Sigmoid colon (tissue), 7 donors: ENCODE results near the gene PHKB. TPM values are rescaled to one million over a fixed set of nuclear protein-coding genes. Genes with fewer than 3 reads are reported as not detected.

Experiments
- DNase-seq: peaks from one replicate; pipeline ENCODE4 v3.0.0-alpha.2; 2019
- H3K27ac ChIP-seq, 4 donors: fragments of 200-600 bp; sonication (generic); one replicate each; pipeline ENCODE4 v1.5.1; 2016 to 2019; ENCODE audit warnings: mild to moderate bottlenecking in 1 of 4
- H3K27me3 ChIP-seq, 3 donors: fragments of 200-600 bp; sonication (generic); one replicate each; pipeline ENCODE4 v1.5.1; 2019; ENCODE audit warnings: mild to moderate bottlenecking in 1 of 3
- H3K36me3 ChIP-seq, 4 donors: fragments of 200-600 bp; sonication (generic); one replicate each; pipeline ENCODE4 v1.5.1; 2016 to 2019
- H3K4me1 ChIP-seq, 4 donors: fragments of 200-600 bp; sonication (generic); one replicate each; pipeline ENCODE4 v1.5.1; 2017 to 2019
- H3K4me3 ChIP-seq, 4 donors: fragments of 200-600 bp; sonication (generic); one replicate each; pipeline ENCODE4 v1.5.1; 2017 to 2019; ENCODE audit warnings: mild to moderate bottlenecking in 2 of 4, moderate library complexity in 1 of 4
- H3K9me3 ChIP-seq, 4 donors: fragments of 200-600 bp in 3 of 4; sonication (generic) in 3 of 4; one replicate each; pipeline versions ENCODE4 v1.5.1 to v1.6.1; 2013 to 2019
- CTCF ChIP-seq, 4 experiments: fragments of 450-650 bp in 3 of 4; fragments of 200-600 bp in 1 of 4; IDR thresholded peaks; one replicate each; pipeline ENCODE4 v1.5.1; 2016 to 2019; ENCODE audit warnings: antibody characterized with exemption in 4 of 4, mild to moderate bottlenecking in 3 of 4, moderate library complexity in 2 of 4
- EP300 ChIP-seq, 4 donors: sonication (generic); formaldehyde crosslinking; IDR thresholded peaks; one replicate each; pipeline ENCODE4 v1.6.1; 2017; ENCODE audit warnings: antibody characterized with exemption in 4 of 4
- POLR2A ChIP-seq, 2 donors: fragments of 450-650 bp; IDR thresholded peaks; one replicate each; pipeline ENCODE4 v1.6.1; 2016; ENCODE audit warnings: antibody characterized with exemption in 2 of 2, mild to moderate bottlenecking in 2 of 2, moderate library complexity in 2 of 2
- POLR2AphosphoS5 ChIP-seq, 4 donors: sonication (generic); formaldehyde crosslinking; IDR thresholded peaks; one replicate each; pipeline ENCODE4 v1.6.1; 2017; ENCODE audit warnings: antibody characterized with exemption in 4 of 4
- WGBS, 2 donors: extraction: QIAGEN DNeasy Blood & Tissue Kit; methylation state at CpG; one replicate each; pipeline ENCODE4 v1.1.7; 2013; 5-methylcytosine and 5-hydroxymethylcytosine counted together
- intact Hi-C: fragments of 100-400 bp; cut with DNase I; formaldehyde crosslinking; loops from one replicate; pipeline ENCODE4 v1.15.1; 2023
- polyA plus RNA-seq, 3 donors: library from polyadenylated mRNA; stranded (reverse); fragments of 200-250 nt; gene quantifications; one replicate each; pipeline ENCODE4 v1.2.3, GENCODE V29; 2013
- total RNA-seq, 4 donors: library from RNA; depleted of rRNA; stranded (reverse); fragments of >200 nt; gene quantifications; one replicate each; pipeline ENCODE4 v1.1.0, GENCODE V29; 2016
- donor health status: healthy with polysubstance abuse.
- donor health status: Bipolar disorder and iron deficiency.
- donor health status: healthy.

The PHKB gene
- total and polyA plus RNA-seq, 7 donors = 24.6 to 95.6 (median 60.5) TPM

- Histone ChIP-seq H3K9me3 (no peaks in the 10 kb centered on the region), H3K36me3 (peaks cover 4 to 66% (median 17%) of the 10 kb centered on the region in 4 donors), H3K27me3 (no peaks in the 10 kb centered on the region), H3K4me3 (no peak overlapping the region), H3K27ac (no peak overlapping the region), H3K4me1 (no peaks in the 10 kb centered on the region)
- no peak for DNase-seq
- intact Hi-C loops = no loop called here
- TF ChIP-seq CTCF (IDR thresholded peaks at IDR 0.05) = no peak
- TF ChIP-seq POLR2AphosphoS5 (IDR thresholded peaks at IDR 0.05) = no peak
- TF ChIP-seq EP300 (IDR thresholded peaks at IDR 0.05) = no peak
- TF ChIP-seq POLR2A (IDR thresholded peaks at IDR 0.05) = no peak
- 94 to 95% methylated on average over 3 of the region's 3 CpGs for WGBS, 2 donors
Measured at GRCh38 chr16:47657032-47657431, 195.9 kb downstream of the PHKB start.

GRCh38 chr16:47657977-47658376 is 196.8 kb downstream of the PHKB start:
- no peak for DNase-seq
- no peak for TF ChIP-seq CTCF (IDR thresholded peaks at IDR 0.05)
- Histone ChIP-seq H3K9me3 (no peaks in the 10 kb centered on the region), H3K36me3 (peaks cover 4 to 61% (median 18%) of the 10 kb centered on the region in 4 donors), H3K4me1 (no peaks in the 10 kb centered on the region), H3K4me3 (no peak overlapping the region), H3K27me3 (no peaks in the 10 kb centered on the region), H3K27ac (no peak overlapping the region)
- intact Hi-C loops = no loop called here
- WGBS, 2 donors = 90 to 96% methylated on average over 1 of the region's 1 CpG

GRCh38 chr16:47660540-47660939 is 199.4 kb downstream of the PHKB start:
- DNase-seq = no peak
- no peaks in the 10 kb centered on the region for H3K27me3 ChIP-seq
- no peak overlapping the region for H3K27ac ChIP-seq
- H3K4me3 ChIP-seq = no peak overlapping the region
- H3K9me3 ChIP-seq = no peaks in the 10 kb centered on the region
- no peak for TF ChIP-seq POLR2AphosphoS5 (IDR thresholded peaks at IDR 0.05)
- TF ChIP-seq POLR2A (IDR thresholded peaks at IDR 0.05) = no peak
- TF ChIP-seq CTCF (IDR thresholded peaks at IDR 0.05) = no peak
- TF ChIP-seq EP300 (IDR thresholded peaks at IDR 0.05) = no peak
- intact Hi-C loops = no loop called here
- 93 to 95% methylated on average over 4 of the region's 4 CpGs for WGBS, 2 donors
- H3K4me1 ChIP-seq = no peaks in the 10 kb centered on the region
- peaks cover 4 to 56% (median 16%) of the 10 kb centered on the region in 4 donors for H3K36me3 ChIP-seq

GRCh38 chr16:47664653-47665325 is 203.7 kb downstream of the PHKB start:
- peaks cover 4 to 71% (median 16%) of the 10 kb centered on the region in 4 donors for H3K36me3 ChIP-seq
- 27 to 64% methylated on average over 4 of the region's 4 CpGs for WGBS, 2 donors
- TF ChIP-seq EP300 (IDR thresholded peaks at IDR 0.05) (no peak), POLR2AphosphoS5 (IDR thresholded peaks at IDR 0.05) (no peak), CTCF (IDR thresholded peaks at IDR 0.05) (no peak), POLR2A (IDR thresholded peaks at IDR 0.05) (no peak)

GRCh38 chr16:47666434-47666833 is 205.3 kb downstream of the PHKB start:
- no peak for DNase-seq
- H3K27ac ChIP-seq = no peak overlapping the region
- no peaks in the 10 kb centered on the region for H3K9me3 ChIP-seq
- no peaks in the 10 kb centered on the region for H3K27me3 ChIP-seq
- peaks cover 0 to 60% (median 8%) of the 10 kb centered on the region in 4 donors for H3K36me3 ChIP-seq
- 93 to 95% methylated on average over 3 of the region's 3 CpGs for WGBS, 2 donors
- intact Hi-C loops = no loop called here
- no peak overlapping the region for H3K4me3 ChIP-seq
- TF ChIP-seq EP300 (IDR thresholded peaks at IDR 0.05) (no peak), POLR2AphosphoS5 (IDR thresholded peaks at IDR 0.05) (no peak), CTCF (IDR thresholded peaks at IDR 0.05) (no peak)
- H3K4me1 ChIP-seq = no peaks in the 10 kb centered on the region

More at GRCh38 chr16:47664653-47665325, 203.7 kb downstream of the PHKB start:
- no peaks in the 10 kb centered on the region for H3K27me3 ChIP-seq
- no peak overlapping the region for H3K27ac ChIP-seq
- DNase-seq = no peak
- no peaks in the 10 kb centered on the region for H3K9me3 ChIP-seq
- intact Hi-C loops = no loop called here
- H3K4me3 ChIP-seq = no peak overlapping the region
- H3K4me1 ChIP-seq = no peaks in the 10 kb centered on the region
